Panc1 (cell line): ENCODE data around the gene HTRA3. TPM values are rescaled to one million over a fixed set of nuclear protein-coding genes. Genes with fewer than 3 reads are reported as not detected.

Source experiments
- ATAC-seq: fragments of 200-7000 bp; cut with Tn5 transposase; 2 replicates; pipeline ENCODE4 v1.9.1; 2020; ENCODE audit warnings: mild to moderate bottlenecking, moderate library complexity
- BruUV-seq: library from RNA; stranded (reverse); fragments of 400-500 nt; replicated peaks from 2 replicates; lab custom pipeline; 2021; lab: Mats Ljungman, UMichigan
- CTCF ChIA-PET: fragments of 300-600 bp; sonication (Branson Sonifier 250); formaldehyde crosslinking; loops from one replicate; lab custom pipeline; 2022; ENCODE audit warnings: antibody characterized with exemption; lab: Charles Lee
- POLR2A ChIA-PET: fragments of 300-600 bp; sonication (Branson Sonifier 250); formaldehyde crosslinking; loops from one replicate; lab custom pipeline; 2022; ENCODE audit warnings: antibody characterized with exemption; lab: Charles Lee
- DNase-seq: peaks from one replicate; pipeline ENCODE4 v3.0.0-alpha.2; 2010; ENCODE audit warnings: low read depth, low spot score
- H3K27ac ChIP-seq: 2 replicates; pipeline ENCODE4 v1.5.1; 2011; ENCODE audit warnings: mild to moderate bottlenecking, low read length, inconsistent platforms
- H3K27me3 ChIP-seq: fragments of 200-500 bp; sonication (Bioruptor generic); 2 replicates; pipeline ENCODE4 v1.6.0; 2014; ENCODE audit warnings: low read length, inconsistent platforms; ENCODE audit not compliant: control insufficient read depth, insufficient read depth
- H3K36me3 ChIP-seq: fragments of 200-500 bp; sonication (Bioruptor generic); 2 replicates; pipeline ENCODE4 v1.5.1; 2014; ENCODE audit warnings: inconsistent platforms, mild to moderate bottlenecking, low read length, moderate library complexity; ENCODE audit not compliant: control insufficient read depth, insufficient read depth
- H3K4me1 ChIP-seq: 2 replicates; pipeline ENCODE4 v1.5.1; 2011; ENCODE audit warnings: inconsistent platforms, mild to moderate bottlenecking, low read length, moderate library complexity; ENCODE audit not compliant: control insufficient read depth, insufficient read depth
- H3K4me3 ChIP-seq, 2 experiments: 2 replicates each; pipeline ENCODE4 v1.5.1; 2011 to 2012; ENCODE audit warnings: low read depth in 2 of 2, low read length in 2 of 2, mild to moderate bottlenecking in 2 of 2, inconsistent platforms in 1 of 2, moderate library complexity in 1 of 2
- H3K9me3 ChIP-seq: fragments of 200-500 bp; sonication (Bioruptor generic); 2 replicates; pipeline ENCODE4 v1.5.1; 2014; ENCODE audit warnings: low read depth, mild to moderate bottlenecking, inconsistent platforms, low read length, moderate library complexity; ENCODE audit not compliant: control insufficient read depth, insufficient read depth
- CTCF ChIP-seq: fragments of 450-650 bp; IDR thresholded peaks from 2 replicates; pipeline ENCODE4 v1.5.1; 2017; ENCODE audit warnings: mild to moderate bottlenecking
- POLR2AphosphoS5 ChIP-seq: IDR thresholded peaks from 2 replicates; pipeline ENCODE4 v1.6.1; 2012; ENCODE audit warnings: mild to moderate bottlenecking, low read depth, low read length, moderate library complexity
- SIN3A ChIP-seq: IDR thresholded peaks from 2 replicates; pipeline ENCODE4 v1.6.1; 2012; ENCODE audit warnings: low read depth, mild to moderate bottlenecking, low read length, moderate library complexity, borderline replicate concordance; ENCODE audit not compliant: insufficient read depth
- TCF7L2 ChIP-seq: IDR thresholded peaks from 2 replicates; pipeline ENCODE4 v1.6.1; 2011; ENCODE audit warnings: mild to moderate bottlenecking, low read depth, low read length, inconsistent platforms
- in situ Hi-C: cut with HindIII; loops from 2 replicates; pipeline ENCODE4 v1.10.0; 2016; ENCODE audit warnings: low sequenced_read_pairs, low pct_unique_long_range_greater_than_20kb
- intact Hi-C: fragments of 100-400 bp; cut with micrococcal nuclease; formaldehyde crosslinking; loops from one replicate; pipeline ENCODE4 v1.10.0; 2022; ENCODE audit not compliant: unreplicated experiment
- total RNA-seq: library from RNA; stranded (reverse); gene quantifications from one replicate; pipeline ENCODE4 v1.2.1, GENCODE V29; 2021; ENCODE audit not compliant: unreplicated experiment
- TF ChIP-seq, protein P1 (sequence below), 2 experiments: IDR thresholded peaks; 2 replicates each; pipeline ENCODE4 v1.6.1; 2011 to 2012; ENCODE audit warnings: low read depth in 2 of 2, control low read depth in 1 of 2, low read length in 1 of 2, mild to moderate bottlenecking in 1 of 2, moderate library complexity in 1 of 2; ENCODE audit not compliant: insufficient read depth in 1 of 2

Gene HTRA3
- total RNA-seq, 1 experiment from 2014 or later: 0.98 TPM

DNA sequence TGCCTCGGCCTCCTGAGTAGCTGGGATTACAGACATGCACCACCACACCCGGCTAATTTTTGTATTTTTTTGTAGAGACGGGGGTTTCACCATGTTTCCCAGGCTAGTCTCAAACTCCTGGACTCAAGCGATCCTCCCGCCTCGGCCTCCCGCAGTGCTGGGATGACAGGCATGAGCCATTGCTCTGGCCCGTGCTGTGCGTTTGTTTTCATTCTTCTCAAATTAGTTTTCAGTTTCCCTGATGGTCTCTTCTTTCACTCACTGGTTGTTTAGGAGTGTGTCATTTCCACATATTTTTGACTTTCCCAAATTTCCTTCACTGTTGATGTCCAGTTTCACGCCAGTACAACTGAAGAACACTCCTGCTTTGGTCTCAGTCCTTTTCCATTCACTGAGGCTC, 38.7 kb upstream of the HTRA3 start:
- H3K36me3 ChIP-seq: no peaks in the 10 kb centered on the region
- no peaks in the 10 kb centered on the region for H3K27me3 ChIP-seq
- H3K4me3 ChIP-seq: no peak overlapping the region
- intact Hi-C loops: no loop called here
- POLR2A ChIA-PET: no interaction called here
- BruUV-seq: no TSS peak
- DNase-seq (no peak), ATAC-seq (no peak)
- no peak overlapping the region for H3K27ac ChIP-seq
- in situ Hi-C loops: no loop called here
- CTCF ChIA-PET: no interaction called here
- no peaks in the 10 kb centered on the region; the same call in none of the 2 replicates for H3K4me1 ChIP-seq
- TF ChIP-seq POLR2AphosphoS5 (no peak), TCF7L2 (no peak), CTCF (no peak)
- no peaks in the 10 kb centered on the region for H3K9me3 ChIP-seq

DNA sequence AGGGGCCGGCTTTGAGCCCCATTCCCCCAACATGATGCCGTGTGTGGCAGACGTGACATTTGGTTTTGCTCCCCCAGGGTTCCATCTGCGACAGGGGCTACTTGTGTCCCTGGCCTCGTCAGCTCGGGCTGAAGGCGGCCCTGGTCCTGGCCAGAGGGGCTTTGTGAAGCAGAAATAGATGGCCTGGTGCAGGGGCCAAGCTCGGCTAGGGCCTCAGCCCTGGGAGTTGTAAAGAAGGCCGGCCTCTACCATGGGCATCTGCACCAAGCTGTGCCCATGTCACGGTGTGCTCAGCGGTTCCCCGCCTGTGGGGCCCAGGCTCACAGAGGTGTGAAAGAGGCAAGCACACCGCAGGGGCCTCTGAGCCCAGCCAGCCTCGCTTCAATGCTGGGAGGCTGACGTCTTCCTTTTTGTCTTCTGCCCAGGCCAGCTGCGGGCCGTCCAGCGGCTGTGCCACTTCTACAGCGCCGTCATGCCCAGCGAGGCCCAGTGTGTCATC, 38.0 kb upstream of the HTRA3 start:
- no peaks in the 10 kb centered on the region; the same call in 1 of the 2 replicates for H3K4me1 ChIP-seq
- POLR2A ChIA-PET: no interaction called here
- H3K9me3 ChIP-seq: no peaks in the 10 kb centered on the region
- no peak overlapping the region for H3K4me3 ChIP-seq
- TF ChIP-seq POLR2AphosphoS5: no peak
- no peak for TF ChIP-seq CTCF
- no peak for TF ChIP-seq SIN3A
- TF ChIP-seq TCF7L2: no peak
- TF ChIP-seq, protein P1, sequence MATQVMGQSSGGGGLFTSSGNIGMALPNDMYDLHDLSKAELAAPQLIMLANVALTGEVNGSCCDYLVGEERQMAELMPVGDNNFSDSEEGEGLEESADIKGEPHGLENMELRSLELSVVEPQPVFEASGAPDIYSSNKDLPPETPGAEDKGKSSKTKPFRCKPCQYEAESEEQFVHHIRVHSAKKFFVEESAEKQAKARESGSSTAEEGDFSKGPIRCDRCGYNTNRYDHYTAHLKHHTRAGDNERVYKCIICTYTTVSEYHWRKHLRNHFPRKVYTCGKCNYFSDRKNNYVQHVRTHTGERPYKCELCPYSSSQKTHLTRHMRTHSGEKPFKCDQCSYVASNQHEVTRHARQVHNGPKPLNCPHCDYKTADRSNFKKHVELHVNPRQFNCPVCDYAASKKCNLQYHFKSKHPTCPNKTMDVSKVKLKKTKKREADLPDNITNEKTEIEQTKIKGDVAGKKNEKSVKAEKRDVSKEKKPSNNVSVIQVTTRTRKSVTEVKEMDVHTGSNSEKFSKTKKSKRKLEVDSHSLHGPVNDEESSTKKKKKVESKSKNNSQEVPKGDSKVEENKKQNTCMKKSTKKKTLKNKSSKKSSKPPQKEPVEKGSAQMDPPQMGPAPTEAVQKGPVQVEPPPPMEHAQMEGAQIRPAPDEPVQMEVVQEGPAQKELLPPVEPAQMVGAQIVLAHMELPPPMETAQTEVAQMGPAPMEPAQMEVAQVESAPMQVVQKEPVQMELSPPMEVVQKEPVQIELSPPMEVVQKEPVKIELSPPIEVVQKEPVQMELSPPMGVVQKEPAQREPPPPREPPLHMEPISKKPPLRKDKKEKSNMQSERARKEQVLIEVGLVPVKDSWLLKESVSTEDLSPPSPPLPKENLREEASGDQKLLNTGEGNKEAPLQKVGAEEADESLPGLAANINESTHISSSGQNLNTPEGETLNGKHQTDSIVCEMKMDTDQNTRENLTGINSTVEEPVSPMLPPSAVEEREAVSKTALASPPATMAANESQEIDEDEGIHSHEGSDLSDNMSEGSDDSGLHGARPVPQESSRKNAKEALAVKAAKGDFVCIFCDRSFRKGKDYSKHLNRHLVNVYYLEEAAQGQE (IDR thresholded peaks at IDR 0.05; ENCODE audit: insufficient read depth in 1 of 2, low read depth in 2 of 2, low read length in 1 of 2): no peak
- DNase-seq: no peak
- no peak overlapping the region for H3K27ac ChIP-seq
- intact Hi-C loops (no loop called here), in situ Hi-C loops (no loop called here)
- no peaks in the 10 kb centered on the region for H3K27me3 ChIP-seq
- no peaks in the 10 kb centered on the region for H3K36me3 ChIP-seq
- no peak for ATAC-seq
- no TSS peak for BruUV-seq
- CTCF ChIA-PET: no interaction called here
